ENCODE data around the gene FYN.
"Not testable (repeated sequence)": the region's sequence is repeated elsewhere in the genome, so short reads cannot be mapped to it uniquely, and the experiment has no call there.

FYN gene

DNA sequence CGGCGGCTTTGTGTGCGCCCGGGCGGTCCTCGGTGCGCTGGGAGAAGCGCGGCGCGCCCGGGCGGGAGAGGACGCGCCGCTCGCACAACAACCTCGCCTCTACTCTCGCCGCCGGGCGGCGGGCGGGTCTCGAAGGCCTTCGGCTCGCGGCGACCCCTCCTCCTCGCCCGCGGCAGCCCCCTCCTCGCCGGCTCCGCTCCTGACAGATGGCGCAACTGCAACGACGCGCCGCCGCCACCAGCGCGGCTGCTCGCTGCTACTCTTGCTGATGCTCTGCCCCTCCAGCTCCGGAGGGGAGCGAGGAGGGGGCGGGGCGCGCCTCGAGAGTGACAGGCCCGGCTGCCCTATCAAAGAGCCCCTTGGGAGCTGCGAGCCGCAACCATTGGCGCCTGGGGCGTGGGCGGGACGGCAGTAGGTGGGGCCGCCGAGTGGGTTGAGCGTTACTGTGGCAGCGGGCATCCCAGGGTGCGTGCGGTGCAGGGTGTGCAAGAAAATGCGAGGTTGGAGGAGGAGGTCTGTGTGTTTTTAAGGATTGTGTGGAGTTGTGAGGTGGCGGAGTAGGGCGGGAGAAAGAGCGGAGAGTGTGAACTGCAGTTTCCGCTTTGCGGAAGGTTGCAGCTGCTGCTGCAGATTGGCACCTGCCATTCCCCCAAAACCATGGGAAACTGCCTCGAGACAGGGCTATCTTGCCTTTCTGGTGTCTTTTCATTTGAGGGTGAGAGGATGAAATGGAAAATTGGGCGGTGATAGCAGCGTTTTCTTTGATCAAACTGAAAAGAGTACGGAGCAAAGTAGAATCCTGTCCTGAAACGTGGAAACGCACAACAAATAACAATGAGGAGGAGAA, at the start of gene FYN:
Gene FYN (minus strand): TSS at position 275 of the 847 bp plus-strand sequence. CDS start 153,401 bp downstream, outside the sequence.
- DNase-seq: peak; percentile 98

DNA sequence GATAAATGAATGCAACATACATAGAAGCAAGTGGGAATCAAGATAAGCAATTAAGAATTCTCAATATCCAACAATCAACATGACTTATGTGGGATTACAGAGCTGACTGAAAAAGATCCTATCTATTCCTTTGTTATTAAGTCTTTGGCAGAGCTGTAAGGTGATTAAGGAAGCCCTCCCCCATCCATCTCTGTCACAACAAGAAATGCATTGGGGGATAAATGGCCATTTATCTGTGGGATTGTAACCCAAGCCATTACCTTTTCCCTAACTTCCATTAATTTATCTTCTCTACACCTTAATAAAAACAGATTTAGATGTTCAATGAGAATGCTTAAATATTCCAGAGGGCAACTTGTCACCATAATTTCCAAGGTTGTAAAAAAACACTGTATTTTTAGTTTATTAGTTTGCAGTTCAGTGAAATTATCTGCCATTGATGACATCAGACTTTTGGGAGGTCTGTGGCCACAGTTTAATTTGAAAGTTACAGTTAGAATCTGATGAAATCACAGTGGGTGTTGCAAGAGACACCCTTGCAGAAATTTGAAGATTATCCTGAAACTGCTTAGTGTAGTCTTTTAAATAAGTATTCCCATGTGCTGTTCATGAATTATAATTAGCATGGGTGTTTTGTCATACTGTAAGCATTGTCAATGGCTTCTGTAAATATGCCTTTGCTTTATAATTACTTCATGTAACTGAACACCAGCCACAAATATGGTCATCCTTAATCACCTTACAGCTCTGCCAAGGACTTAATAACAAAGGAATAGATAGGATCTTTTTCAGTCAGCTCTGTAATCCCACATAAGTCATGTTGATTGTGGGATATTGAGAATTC, 49.4 kb upstream of the FYN start:
- no peak for DNase-seq

GRCh38 chr6:111921103-111921502, 47.9 kb upstream of the FYN start:
- no peak for DNase-seq

DNA sequence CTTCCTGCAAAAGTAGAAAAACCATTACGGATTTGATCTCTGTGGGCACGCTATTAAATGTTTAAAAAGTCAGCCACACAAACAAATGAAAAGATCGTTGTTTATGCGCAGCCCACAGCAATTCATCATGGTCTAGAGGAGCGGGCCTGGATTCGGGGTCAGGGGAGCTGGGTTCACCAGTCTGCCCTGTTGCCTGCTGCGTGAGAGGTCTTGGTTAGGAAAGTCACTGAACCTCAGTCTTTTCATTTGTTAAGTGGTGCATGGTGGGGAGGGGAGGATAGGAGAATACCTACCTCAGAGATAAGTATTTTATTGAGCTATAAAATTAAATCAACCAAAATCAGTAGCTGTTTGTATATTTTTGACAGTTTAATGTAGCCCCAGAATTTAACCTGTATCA, 47.3 kb upstream of the FYN start:
- DNase-seq: no peak

- DNase-seq: no peak
These were observed 45.6 kb upstream of the FYN start for GRCh38 chr6:111918825-111919224.

GRCh38 chr6:111916747-111917146, 43.5 kb upstream of the FYN start:
- DNase-seq: no peak

DNA sequence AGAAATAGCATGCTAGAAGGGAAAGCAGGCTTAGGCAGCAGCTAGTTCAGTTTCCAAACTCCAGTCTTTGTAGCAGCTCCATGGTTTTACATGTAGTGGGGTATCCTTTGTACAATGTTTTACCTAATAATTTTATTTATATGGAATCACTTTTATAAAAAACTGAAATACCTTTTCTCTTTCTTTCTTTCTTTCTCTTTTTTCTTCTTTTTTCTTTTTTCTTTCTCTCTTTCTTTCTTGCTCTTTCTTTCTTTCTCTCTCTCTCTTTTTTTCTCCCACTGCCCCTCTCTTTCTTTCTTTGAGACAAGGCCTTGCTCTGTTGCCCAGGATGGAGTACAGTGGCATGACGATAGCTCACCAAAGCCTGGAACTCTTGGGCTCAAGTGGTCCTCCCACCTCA, 41.4 kb upstream of the FYN start:
- DNase-seq: no peak

DNA sequence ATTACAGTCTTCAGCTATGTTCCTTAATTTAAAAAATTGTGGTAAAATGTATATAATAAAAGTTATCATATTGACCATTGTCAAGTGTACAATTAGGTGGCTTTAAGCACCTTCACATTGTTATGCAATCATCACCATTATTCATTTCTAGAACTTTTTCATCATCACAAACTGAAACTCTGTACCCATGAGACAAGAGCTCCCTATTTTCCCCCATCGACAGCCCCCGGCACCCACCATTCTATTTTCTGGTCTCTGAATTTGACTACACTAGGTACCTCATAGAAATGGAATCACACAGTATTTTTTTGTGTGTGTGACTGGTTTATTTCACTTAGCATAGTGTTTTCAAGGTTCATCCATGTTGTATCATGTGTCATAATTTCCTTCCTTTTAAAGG, 39.7 kb upstream of the FYN start:
- DNase-seq: no peak

DNA sequence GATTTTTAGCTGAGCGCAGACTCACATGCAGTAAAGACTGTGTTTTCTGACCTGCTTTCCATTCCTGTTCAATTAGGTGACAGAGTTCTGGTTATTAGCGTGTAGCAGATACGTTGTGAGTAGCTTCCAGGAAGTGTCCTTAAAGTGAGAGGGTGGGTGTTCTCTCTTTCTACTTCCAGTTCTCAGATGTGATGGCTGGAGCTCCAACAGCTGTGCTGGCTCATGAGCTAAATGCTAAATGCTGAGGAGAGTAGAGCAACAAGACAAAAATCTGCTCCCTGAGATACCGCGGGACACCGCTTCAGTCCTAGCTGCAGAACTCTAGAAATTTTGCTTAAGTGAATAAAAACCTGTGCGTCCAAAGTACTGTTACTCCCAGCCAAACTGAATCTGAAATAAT, 38.2 kb upstream of the FYN start:
- DNase-seq: no peak

GRCh38 chr6:111909238-111909637, 36.0 kb upstream of the FYN start:
- DNase-seq: no peak

DNA sequence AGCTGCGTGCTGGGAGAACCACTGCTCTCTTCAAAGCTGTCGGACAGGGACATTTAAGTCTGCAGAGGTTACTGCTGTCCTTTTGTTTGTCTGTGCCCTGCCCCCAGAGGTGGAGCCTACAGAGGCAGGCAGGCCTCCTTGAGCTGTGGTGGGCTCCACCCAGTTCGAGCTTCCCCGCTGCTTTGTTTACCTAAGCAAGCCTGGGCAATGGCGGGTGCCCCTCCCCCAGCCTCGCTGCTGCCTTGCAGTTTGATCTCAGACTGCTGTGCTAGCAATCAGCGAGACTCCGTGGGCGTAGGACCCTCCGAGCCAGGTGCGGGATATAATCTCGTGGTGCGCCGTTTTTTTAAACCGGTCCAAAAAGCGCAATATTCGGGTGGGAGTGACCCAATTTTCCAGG, 35.1 kb upstream of the FYN start:
- DNase-seq: not testable (repeated sequence)

GRCh38 chr6:111900735-111901134, 27.5 kb upstream of the FYN start:
- DNase-seq: no peak

GRCh38 chr6:111899531-111899930, 26.3 kb upstream of the FYN start:
- DNase-seq: no peak

- DNase-seq: no peak
These were observed 25.2 kb upstream of the FYN start for GRCh38 chr6:111898452-111898851.

- no peak for DNase-seq
These were observed 21.7 kb upstream of the FYN start for GRCh38 chr6:111894951-111895350.

DNA sequence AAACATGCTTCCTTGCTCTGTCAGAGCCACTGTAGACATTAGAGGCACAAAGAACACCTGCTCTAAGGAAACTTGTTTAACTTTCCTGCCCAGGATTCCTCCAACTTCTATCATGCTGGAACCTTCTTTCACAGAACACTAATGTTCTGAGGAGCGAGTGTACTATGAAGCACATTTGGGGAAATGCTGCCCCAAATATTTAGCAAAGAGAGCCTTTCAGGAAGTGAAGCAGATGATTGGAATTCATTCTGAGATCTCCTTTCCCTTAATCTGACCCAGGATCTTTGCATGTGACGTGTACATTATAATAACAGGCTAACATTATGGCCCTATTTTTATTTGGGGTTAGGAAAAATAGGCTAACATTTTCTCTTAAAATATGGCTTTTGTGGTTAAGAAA, 21.0 kb upstream of the FYN start:
- no peak for DNase-seq

DNA sequence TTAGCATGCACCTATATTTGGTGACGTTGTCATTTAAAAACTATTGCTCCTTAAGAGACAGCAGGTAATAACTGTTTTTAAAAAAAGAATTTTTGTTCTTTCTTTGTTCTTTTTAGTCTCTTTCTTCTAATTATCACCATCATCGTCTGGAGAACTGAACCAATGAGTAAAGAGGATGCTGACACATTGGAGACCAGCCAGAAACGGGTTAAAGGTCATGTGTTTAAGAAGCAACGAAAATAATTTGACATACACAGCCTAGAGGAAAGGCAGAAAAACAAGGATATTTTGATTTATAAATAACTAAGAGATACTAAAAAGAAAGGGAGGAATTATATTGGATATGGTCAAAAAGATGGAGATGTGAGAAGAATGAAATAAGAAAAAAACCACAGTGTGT, 19.2 kb upstream of the FYN start:
- no peak for DNase-seq

GRCh38 chr6:111890988-111891387, 17.7 kb upstream of the FYN start:
- DNase-seq: no peak

GRCh38 chr6:111888928-111889695, 15.9 kb upstream of the FYN start:
- peak; percentile 41 for DNase-seq

DNA sequence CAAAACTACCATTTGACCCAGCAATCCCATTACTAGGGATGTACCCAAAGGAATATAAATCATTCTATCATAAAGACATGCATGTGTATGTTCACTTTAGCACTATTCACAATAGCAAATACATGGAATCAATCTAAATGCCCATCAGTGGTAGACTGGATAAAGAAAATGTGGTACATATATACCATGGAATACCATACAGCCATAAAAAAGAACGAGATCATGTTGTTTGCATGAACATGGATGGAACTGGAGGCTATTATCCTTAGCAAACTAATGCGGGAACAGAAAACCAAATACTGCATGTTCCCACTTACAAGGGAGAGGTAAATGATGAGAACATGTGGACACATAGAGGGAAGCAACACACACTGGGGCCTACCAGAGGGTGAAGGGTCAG, 13.5 kb upstream of the FYN start:
- DNase-seq: not testable (repeated sequence)

DNA sequence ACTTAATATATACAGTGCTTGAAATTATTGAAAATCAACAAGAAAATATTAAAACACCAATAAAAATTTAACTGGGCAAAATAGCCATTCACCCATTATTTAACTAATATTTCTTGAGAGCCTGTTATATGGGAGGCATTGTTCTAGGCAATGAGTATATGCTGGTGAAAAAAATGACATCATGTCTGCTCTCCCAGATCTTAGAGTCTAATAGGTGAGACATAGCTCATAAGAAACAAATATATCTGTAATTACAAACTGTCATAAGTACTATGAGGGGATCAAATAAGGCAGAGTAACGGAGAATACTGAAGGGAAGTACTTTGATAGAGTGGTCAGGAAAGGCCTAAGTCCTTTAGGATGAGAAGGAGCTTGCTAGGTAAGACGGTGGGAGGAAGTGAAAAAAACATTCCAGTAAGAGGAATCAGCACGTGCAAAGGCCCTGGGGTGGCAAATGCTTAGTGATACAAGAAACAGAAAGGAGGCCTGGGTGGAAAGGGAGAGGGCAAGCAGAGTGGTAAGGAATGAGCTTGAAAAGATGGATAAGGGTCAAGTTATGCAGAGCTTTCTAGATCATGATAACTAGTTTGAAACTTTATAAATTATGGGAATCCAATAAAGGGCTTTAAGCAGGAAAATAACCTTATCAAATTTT, 12.2 kb upstream of the FYN start:
- no peak for DNase-seq

- no peak for DNase-seq
These were observed 10.8 kb upstream of the FYN start for GRCh38 chr6:111884068-111884467.

Measured in midbrain (tissue), 1 donor.